ENCODE results near the gene SEMA6A.

SEMA6A gene

GRCh38 chr5:116402235-116402634 is 172.4 kb downstream of the SEMA6A start:
- no peak for DNase-seq (ENCODE audit: low read depth)

DNA sequence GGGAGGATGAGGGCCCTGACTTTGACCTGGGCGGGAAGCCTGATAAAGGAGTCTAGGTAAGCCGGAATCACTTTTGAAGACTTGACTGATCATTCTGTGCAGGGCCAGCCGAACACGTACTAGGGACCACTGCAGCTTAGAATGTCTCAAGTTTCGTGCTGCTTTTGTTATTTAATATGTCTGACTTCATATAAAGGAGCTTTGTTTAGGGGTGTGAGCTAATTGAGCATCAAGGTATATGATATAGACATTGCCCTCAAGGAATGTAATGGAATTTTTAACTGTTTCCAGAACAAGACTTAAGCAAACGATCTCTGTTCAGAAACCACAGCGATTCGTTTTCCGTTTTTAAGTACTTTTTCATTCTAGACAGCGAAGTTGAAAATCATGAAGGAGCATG is 173.0 kb downstream of the SEMA6A start:
- no peak for DNase-seq (ENCODE audit: low read depth)

DNA sequence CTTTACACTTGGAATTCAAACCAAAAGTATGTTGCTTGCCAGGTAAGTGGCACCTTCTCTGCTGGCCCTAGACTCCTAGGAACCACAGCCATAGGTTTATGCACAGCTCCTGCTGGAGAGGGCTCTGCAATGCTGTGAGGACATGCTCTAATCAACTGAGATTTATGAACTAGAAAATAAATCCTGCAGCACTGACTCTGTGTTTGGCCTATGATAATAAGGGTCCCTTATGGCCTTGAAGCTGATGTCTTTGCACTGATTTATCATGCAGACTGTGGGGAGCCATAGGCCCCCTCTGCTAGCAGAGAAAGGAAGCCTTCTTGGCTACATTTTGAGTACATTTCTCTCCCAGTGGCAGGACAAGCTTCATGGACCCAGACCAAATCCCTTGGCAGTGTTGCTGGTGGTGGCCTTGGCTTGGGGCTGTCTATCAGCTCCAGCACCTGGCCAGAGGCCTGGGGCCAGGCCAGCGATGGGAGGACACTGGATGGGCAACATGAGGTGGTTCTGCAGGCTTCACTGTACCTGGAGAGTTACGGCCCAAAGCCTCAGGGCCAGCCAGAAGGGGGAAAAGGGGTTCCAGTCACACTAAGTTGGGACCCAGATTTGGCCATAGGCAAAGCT is 178.0 kb downstream of the SEMA6A start:
- DNase-seq (ENCODE audit: low read depth), result no peak

- no peak for DNase-seq (ENCODE audit: low read depth)
These were observed 178.9 kb downstream of the SEMA6A start for GRCh38 chr5:116395631-116396203.

DNA sequence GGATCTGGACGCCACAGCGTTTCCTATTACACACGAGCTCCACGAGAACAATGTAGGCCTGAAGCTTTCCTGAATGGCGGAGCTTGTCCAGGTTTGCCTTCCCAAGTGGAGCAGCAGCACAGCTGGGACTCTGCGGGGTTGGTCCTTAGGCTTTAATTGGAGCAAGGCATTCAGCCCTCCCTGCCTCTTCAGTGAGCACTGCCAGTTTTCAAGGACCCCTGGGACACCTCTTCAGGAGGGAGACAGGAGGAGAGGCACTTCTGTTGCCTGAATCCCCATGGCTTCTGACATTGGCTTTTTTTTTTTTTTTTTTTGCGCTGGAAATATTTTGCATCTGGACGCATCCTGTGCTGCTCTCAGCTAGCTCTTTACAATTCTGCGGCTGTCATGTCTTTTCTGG is 179.4 kb downstream of the SEMA6A start:
- no peak for DNase-seq (ENCODE audit: low read depth)

- no peak for DNase-seq (ENCODE audit: low read depth)
These were observed 180.3 kb downstream of the SEMA6A start for GRCh38 chr5:116394186-116394867.
